LoVo (cell line): ENCODE data around the gene APOL4.
"Not testable (repeated sequence)": the region's sequence is repeated elsewhere in the genome, so short reads cannot be mapped to it uniquely, and the experiment has no call there.

Experiments
- DNase-seq: peaks from one replicate; pipeline ENCODE4 v3.0.0-alpha.2; 2016; ENCODE audit warnings: low spot score

Gene APOL4

DNA sequence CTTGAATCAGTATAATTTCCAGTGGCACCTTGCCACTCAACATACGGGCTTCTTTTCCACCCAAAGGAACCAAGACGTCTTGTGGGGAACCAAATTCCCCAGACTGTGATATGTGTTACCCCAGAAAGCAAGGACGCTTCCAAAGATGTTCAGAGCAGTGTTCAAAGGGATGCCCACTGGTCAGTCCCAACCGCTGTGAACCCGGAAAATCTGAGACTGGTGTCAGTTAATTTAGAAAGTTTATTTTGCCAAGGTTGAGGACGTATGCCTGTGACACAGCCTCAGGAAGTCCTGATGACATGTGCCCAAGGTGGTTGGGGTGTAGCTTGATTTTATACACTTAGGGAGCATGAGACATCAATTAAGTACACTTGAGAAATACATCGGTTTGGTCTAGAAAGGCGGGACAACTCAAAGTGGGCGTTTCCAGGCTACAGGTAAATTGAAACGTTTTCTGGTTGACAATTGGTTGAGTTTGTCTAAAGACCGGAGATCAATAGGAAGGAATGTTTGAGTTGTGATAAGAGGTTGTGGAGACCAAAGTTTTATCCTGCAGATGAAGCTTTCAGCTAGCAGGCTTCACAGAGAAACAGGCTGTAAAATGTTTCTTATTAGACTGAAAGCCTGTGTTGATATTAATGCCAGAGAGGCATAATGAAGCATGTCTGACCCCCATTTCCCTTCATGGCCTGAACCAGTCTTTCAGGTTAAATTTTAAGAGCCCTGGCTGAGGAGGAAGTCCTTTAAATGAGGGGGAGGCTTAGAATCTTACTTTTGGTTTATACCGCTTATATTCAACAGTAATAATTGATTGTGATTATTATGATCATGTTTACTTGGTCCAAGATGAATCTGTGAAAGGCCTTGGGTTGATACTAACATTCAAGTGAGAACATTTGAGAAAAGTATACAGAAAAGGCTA is 47.8 kb downstream of the APOL4 start:
- no peak for DNase-seq

DNA sequence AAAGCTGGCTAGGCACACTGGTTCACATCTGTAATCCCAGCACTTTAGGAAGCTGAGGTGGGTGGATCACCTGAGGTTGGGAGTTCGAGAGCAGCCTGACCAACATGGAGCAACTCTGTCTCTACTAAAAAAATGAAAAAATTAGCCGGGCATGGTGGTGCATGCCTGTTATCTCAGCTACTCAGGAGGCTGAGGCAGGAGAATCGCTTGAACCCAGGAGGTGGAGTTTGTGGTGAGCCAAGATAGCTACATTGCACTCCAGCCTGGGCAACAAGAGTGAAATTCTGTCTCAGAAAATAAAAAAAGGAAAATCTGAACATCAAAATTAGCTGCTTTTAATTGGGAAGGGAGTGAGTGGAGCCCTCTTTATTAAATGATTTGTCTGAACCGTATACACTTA is 48.8 kb downstream of the APOL4 start:
- DNase-seq = not testable (repeated sequence)

DNA sequence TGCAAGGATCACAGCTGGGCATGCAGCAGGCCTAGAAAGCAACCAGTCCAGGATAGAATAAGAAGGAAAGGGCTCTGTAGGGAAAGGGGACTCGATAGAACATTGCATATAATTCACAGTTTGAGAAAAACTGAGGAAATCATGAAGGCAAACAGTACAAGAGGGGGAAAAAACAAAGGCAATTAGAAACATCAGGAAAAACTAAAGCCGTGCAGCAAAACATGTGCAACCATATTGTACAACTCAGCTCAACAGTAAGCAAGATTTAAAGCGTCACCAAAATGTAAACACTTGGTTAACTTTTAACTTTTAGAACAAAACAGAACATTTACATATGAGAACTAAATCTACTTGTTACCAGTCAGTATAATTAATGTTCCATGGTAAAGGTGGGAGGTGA is 49.5 kb downstream of the APOL4 start:
- DNase-seq = no peak

DNA sequence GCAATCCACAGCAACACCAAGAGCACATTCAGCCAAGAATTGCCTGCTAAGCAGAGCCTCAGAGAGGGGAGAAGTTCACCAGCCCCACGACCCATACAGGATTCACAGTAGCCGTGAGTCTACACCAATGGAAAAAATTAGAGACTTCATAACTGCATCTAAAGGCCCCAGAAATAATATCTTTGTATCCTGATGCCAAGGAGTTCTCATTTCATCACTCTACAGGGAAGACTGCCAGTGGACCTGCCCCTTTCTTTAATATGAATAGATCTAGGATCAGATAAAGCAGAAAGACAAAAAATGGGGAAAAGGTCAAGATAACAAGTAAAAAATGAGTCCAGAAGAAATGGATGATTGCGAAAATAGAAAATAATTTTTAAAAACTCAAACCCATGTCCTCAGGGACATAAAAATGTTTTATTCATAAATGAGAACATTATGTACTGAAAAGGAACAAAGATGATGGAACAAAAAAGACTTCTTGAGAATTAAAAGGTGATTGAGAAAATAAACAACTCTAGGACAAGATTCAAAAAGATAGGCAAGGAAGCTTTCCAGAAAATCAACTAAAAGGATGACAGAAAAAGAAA is 50.5 kb downstream of the APOL4 start:
- no peak for DNase-seq

DNA sequence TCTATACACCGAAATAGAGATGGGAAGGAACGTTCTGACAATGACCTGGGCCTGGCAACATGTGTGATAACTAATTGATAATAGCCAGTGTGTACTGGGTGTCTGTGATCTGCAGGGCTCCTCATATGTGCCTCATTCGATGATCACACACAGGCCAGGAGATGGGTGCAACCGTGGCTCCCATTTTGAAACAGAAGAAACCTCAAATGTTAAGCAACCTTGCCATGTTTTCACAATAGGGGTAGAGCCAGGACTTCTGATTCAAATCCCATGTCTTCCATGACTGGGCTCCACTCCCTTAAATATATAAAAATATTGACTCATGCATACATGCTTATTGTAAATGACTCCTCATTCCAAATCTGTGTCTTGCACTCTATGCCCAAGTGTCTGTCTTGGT is 52.2 kb downstream of the APOL4 start:
- no peak for DNase-seq

DNA sequence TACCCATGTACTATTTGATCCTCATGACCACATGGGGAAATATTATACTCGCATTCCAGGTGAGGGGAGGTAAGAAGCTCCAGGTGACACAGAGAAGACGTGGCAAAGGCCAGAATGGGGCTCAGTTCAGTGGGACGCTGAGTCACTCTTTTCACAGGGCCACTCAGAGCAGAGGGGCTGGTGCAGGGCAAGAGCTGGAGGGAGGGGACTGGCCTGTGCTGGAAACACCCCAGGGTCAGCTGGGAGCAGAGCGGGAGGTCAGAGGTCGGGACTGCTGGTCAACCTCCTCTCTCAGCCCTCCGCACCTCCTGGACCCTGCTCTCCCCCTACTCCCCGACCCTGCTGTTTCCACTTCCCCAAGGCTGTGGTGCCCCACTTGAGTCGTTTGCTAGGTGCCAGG is 53.2 kb downstream of the APOL4 start:
- DNase-seq = no peak

DNA sequence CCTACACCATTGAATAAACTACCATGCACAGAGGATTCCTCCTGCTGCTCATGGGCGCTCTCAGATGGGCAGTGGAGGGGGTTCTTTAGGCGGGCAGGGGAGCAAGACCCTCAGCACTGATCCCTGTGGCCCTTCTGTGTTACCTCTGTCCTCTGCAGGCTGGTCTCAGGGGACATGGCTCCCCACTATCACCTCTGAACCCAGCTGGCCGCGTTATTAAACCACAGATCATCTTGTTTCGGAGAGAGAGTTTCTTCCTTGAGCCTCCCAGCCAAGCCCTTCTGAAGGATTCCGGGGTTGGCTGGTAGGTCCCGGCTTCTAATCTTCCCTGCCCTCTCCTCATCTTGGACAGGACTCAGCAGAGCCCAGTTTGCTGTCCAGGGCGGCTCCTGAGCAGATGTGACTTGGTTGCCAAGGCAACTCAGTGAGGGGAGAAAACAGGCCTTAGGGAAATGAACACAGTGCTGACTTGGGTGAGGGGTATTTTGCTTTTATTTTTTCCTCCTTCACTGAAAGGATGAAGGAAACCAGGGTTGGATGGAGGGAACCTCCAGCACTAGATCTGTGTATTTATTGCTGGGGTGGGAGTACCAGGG is 54.3 kb downstream of the APOL4 start:
- no peak for DNase-seq

DNA sequence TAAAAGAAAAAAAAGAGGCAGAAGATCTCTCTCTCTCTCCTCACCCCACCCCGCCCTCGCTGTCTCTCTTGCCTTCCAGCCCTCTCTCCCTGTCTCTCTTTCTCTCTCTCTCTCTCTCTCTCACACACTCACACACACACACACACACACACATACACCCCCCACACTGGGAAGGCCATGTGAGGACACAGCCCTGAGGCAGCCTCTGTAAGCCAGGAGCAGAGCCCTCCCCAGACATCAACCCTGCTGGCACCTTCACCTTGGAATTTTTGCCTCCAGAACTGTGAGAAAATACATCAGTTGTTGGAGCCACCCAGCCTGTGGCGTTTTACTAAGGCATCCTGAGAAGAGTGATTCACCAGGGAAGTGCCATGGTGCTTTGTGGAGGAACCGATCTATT is 55.7 kb downstream of the APOL4 start:
- DNase-seq = no peak

DNA sequence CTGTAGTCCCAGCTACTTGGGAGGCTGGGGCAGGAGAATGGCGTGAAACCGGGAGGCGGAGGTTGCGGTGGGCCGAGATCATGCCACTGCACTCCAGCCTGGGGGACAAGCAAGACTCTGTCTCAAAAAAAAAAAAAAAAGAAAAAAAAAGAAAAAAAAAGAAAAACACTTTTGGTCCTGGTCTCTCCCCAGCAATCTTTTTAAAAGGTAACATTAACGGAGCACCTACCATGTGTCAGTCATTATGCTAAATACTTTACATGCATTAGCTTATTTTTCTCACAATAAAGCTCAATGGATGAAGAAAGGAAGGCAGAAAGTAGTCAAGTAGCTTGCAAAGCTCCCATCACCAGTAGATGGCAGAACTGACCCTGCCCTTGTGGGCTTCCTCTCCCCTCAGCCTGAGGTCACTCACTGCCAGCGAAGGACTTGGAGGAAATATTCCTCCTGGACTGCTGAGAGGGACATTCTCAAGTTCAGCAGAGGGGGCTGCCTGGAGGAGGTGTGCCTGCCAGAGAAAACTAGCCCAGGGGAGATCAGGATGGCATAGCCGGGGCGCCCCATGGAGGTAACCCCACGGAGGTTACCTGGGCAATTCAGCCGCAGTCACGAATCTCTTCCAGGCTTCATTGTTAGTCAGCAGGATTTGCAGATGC is 56.6 kb downstream of the APOL4 start:
- DNase-seq = no peak

DNA sequence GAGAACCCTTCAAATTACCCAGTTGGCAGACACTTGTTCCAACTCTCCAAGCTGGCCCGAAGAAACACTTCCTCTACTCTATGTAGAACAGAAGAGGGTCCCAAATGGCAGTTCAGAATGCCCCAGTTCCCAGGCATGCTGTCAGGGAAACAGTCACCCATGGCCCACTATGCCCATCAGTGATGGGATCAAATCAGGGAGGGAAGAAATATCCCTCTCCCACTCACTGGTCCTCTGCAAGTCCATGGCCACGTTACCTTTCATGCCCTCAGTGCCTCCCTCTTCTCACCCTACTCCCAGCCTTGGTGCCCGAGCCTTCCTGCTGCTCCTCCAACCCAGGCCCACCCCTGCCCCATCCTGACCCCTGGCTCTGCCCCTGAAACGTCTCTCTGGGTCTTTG is 57.7 kb downstream of the APOL4 start:
- no peak for DNase-seq

DNA sequence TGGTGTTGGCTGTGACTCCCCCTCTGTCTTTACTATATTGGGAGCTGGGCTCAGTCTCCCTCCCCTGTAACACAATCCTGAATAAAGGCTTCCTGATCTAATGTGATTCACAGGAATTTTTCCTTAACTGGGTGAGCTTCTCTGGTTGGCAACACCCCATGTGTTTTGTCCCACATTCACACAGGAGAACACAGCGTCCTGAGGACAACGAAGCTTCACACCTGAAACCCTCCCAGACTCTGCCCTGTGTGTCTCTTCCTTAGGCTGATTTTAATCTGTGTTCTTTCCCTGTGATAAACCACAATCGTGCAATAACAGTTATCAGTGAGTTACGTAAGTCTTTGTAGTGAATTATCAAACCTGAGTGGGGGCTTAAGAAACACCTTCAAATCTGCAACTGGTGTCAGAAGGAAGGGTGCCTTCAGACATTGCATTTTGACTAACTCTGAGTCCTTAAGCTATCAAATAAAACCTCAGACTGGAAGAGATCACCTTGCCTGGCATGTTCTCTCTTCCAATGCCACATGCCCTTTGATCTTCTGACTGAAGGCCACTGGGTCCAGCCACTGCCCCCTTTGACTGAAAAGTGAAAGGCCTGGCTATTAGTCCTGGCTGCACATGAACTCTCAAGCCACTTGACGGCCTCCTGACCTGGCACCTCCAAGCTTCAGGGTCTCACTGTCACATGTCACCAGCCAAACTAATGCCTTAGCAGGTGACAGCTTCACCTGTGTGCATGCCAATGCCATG is 58.4 kb downstream of the APOL4 start:
- DNase-seq = no peak

DNA sequence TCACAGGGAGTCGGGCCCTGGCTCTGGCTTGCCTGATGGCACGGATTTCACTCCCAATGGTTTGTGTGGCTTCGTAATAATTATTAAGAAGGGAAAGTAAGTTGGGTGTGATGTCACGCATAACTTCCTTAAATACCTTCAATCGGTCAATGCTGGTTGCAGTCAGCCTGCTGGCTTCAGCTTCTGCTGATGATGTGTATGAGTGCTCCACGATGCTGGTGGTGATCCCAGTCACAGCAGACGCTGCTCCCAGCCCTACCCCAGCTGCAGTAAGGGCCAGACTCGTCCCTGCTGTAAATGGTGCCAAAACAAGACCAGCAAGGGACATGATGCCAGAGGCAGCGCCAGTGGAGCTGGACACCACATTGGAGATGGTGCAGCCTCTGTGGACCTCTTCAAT is 60.1 kb downstream of the APOL4 start:
- DNase-seq = no peak
